Neural progenitor cell (in vitro differentiated cells): Measurements from ENCODE around the gene CCDC60.

ENCODE experiments used
- CTCF ChIP-seq: fragments of 200-600 bp; sonication (generic); IDR thresholded peaks from 2 replicates; pipeline ENCODE4 v1.5.1; 2017; ENCODE audit warnings: antibody characterized with exemption, mild to moderate bottlenecking
- EZH2 ChIP-seq: fragments of 200-600 bp; sonication (generic); IDR thresholded peaks from 2 replicates; pipeline ENCODE4 v1.6.1; 2017; ENCODE audit warnings: antibody characterized with exemption, mild to moderate bottlenecking, moderate library complexity

DNA sequence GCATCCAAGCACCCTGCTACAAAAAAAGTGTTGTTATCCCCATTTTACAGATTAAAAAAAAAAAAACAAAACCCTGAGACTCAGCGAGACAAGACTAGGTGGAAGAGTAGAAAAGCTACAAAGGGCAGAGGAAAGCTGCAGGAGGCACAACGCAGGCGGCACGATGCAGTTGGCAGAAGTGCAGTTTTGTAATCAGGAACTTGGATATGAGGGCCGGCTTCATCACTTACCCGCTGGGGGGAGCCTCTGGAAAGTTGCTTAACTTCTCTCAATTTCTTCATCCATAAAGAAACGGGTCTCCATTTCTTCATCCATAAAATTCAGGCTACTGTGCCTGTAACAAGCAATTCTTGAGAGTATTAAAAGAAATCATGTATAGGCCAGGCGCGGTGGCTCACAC lies 33.1 kb upstream of the CCDC60 start:
- TF ChIP-seq CTCF (no peak), EZH2 (no peak)
